K562 (cell line): ENCODE data around the gene NADSYN1. TPM values are rescaled to one million over a fixed set of nuclear protein-coding genes. Genes with fewer than 3 reads are reported as not detected.

Source experiments
- ATAC-seq: fragments of 200-7000 bp; cut with Tn5 transposase; 3 replicates; pipeline ENCODE4 v1.9.1; 2020; ENCODE audit warnings: moderate library complexity
- BruUV-seq: library from RNA; stranded (reverse); fragments of 400-500 nt; replicated peaks from 2 replicates; lab custom pipeline; 2021; lab: Mats Ljungman, UMichigan
- CTCF ChIA-PET: fragments of 300-600 bp; formaldehyde crosslinking; extraction: SDS; loops from one replicate; lab custom pipeline; 2021; ENCODE audit warnings: low intra/inter-chr PET ratio; lab: Yijun Ruan, JAX
- POLR2A ChIA-PET: fragments of 300-600, 350-650 bp; sonication (Branson Sonifier 250); formaldehyde crosslinking; extraction: SDS; loops from one replicate; lab custom pipeline; 2021; ENCODE audit warnings: antibody characterized with exemption, inconsistent platforms; lab: Yijun Ruan, JAX
- DNase-seq, 4 experiments: peaks; one replicate each; pipeline versions ENCODE4 v3.0.0 to v3.0.0-alpha.2; 2011 to 2018; ENCODE audit warnings: low spot score in 3 of 4, mixed read lengths in 3 of 4; ENCODE audit errors: extremely low read depth in 1 of 4
- FAIRE-seq: peaks from 2 replicates; lab custom pipeline; 2011; peaks lifted over from hg19 to GRCh38; lab: Jason Lieb, UNC
- H2AFZ ChIP-seq: 2 replicates; pipeline ENCODE4 v1.6.0; 2011; ENCODE audit warnings: low read depth, low read length, control low read depth, inconsistent platforms
- H3K27ac ChIP-seq: fragments of 200-600 bp; 3 replicates; pipeline ENCODE4 v1.8.0; 2011; ENCODE audit warnings: low read depth, mild to moderate bottlenecking, control low read depth, inconsistent platforms, low read length, moderate library complexity, mixed read lengths; ENCODE audit errors: extremely low read depth
- H3K27me3 ChIP-seq, 2 experiments: fragments of 300-600 bp in 1 of 2; 2 replicates in 1 of 2; 3 replicates in 1 of 2; pipeline versions ENCODE4 v1.6.0 to v1.8.0; 2011; ENCODE audit warnings: inconsistent platforms in 2 of 2, low read length in 2 of 2, mild to moderate bottlenecking in 1 of 2, mixed read lengths in 1 of 2, moderate library complexity in 1 of 2; ENCODE audit not compliant: control insufficient read depth in 2 of 2, insufficient read depth in 2 of 2
- H3K36me3 ChIP-seq: fragments of 300-600 bp; 3 replicates; pipeline ENCODE4 v1.8.0; 2011; ENCODE audit warnings: mild to moderate bottlenecking, low read length, inconsistent platforms; ENCODE audit not compliant: control insufficient read depth, insufficient read depth
- H3K4me1 ChIP-seq, 2 experiments: fragments of 200-600 bp in 1 of 2; replicated peaks in 1 of 2; 2 replicates in 1 of 2; 3 replicates in 1 of 2; pipeline versions ENCODE4 v1.5.1 to v1.8.0; 2011; ENCODE audit warnings: inconsistent platforms in 2 of 2, low read length in 2 of 2, mild to moderate bottlenecking in 1 of 2, mixed read lengths in 1 of 2, moderate library complexity in 1 of 2; ENCODE audit not compliant: control insufficient read depth in 2 of 2, insufficient read depth in 2 of 2
- H3K4me2 ChIP-seq: 2 replicates; pipeline ENCODE4 v1.6.1; 2011; ENCODE audit warnings: low read length, control low read depth, inconsistent platforms, mixed read lengths; ENCODE audit not compliant: insufficient read depth
- H3K4me3 ChIP-seq: fragments of 200-600 bp; sonication (generic), shearing (Covaris generic); 2 replicates; pipeline ENCODE4 v1.5.1; 2016; ENCODE audit warnings: control low read depth, inconsistent platforms
- H3K79me2 ChIP-seq: fragments of 200-600 bp; 3 replicates; pipeline ENCODE4 v1.8.0; 2011; ENCODE audit warnings: low read length, inconsistent platforms; ENCODE audit not compliant: control insufficient read depth, insufficient read depth
- H3K9ac ChIP-seq, 2 experiments: 2 replicates each; pipeline versions ENCODE4 v1.6.0 to v1.6.1; 2011; ENCODE audit warnings: low read depth in 2 of 2, low read length in 2 of 2, control low read depth in 1 of 2, inconsistent platforms in 1 of 2, mild to moderate bottlenecking in 1 of 2, mixed read lengths in 1 of 2; ENCODE audit not compliant: insufficient read depth in 1 of 2
- H3K9me1 ChIP-seq: one replicate; pipeline ENCODE4 v1.6.0; 2011; ENCODE audit warnings: inconsistent platforms, mild to moderate bottlenecking, low read length, moderate library complexity; ENCODE audit not compliant: control insufficient read depth, insufficient read depth
- H3K9me3 ChIP-seq: replicated peaks from 2 replicates; pipeline ENCODE4 v1.5.1; 2011; ENCODE audit warnings: low read depth, low read length, inconsistent platforms; ENCODE audit not compliant: control insufficient read depth, insufficient read depth
- H4K20me1 ChIP-seq: replicated peaks from 2 replicates; pipeline ENCODE4 v1.6.1; 2011; ENCODE audit warnings: low read length, inconsistent platforms, mixed read lengths; ENCODE audit not compliant: control insufficient read depth, insufficient read depth
- ATF2 ChIP-seq: sonication (generic); formaldehyde crosslinking; IDR thresholded peaks from 2 replicates; pipeline ENCODE4 v1.8.1; 2022; ENCODE audit warnings: missing genetic modification reagents
- CBFB ChIP-seq: sonication (generic); formaldehyde crosslinking; IDR thresholded peaks from 2 replicates; pipeline ENCODE4 v1.4.0; 2020; ENCODE audit warnings: mild to moderate bottlenecking, missing genetic modification reagents
- KAT7 ChIP-seq: sonication (generic); formaldehyde crosslinking; IDR thresholded peaks from 2 replicates; pipeline ENCODE4 v1.8.0; 2022; ENCODE audit warnings: missing genetic modification reagents, mild to moderate bottlenecking, borderline replicate concordance
- KDM2B ChIP-seq: fragments of 250-450 bp; sonication (Bioruptor Pico); IDR thresholded peaks from 2 replicates; pipeline ENCODE4 v1.8.0; 2021; ENCODE audit warnings: mild to moderate bottlenecking, moderate library complexity
- SAP30 ChIP-seq: fragments of 200-600 bp; sonication (generic); IDR thresholded peaks from 2 replicates; pipeline ENCODE4 v1.6.1; 2012; ENCODE audit warnings: borderline replicate concordance, low read depth, mild to moderate bottlenecking, moderate library complexity, low read length, control low read depth, inconsistent platforms; ENCODE audit not compliant: insufficient read depth, poor library complexity, severe bottlenecking
- YY1 ChIP-seq, 3 experiments: IDR thresholded peaks; 2 replicates each; pipeline ENCODE4 v1.6.1; 2011; ENCODE audit warnings: low read length in 2 of 3, mild to moderate bottlenecking in 2 of 3, moderate library complexity in 2 of 3, borderline replicate concordance in 1 of 3, control low read depth in 1 of 3, low read depth in 1 of 3; ENCODE audit not compliant: insufficient read depth in 3 of 3, insufficient replicate concordance in 2 of 3, control insufficient read depth in 1 of 3, insufficient read length in 1 of 3; ENCODE audit errors: extremely low read depth in 1 of 3
- WGBS: fragments of 100-300 bp; shearing (Covaris generic); methylation state at CpG from one replicate; pipeline ENCODE4 v1.1.6; 2016; ENCODE audit warnings: low coverage, mixed read lengths; ENCODE audit not compliant: insufficient coverage; ENCODE audit errors: missing lambda C conversion rate; 5-methylcytosine and 5-hydroxymethylcytosine counted together
- in situ Hi-C: fragments of 300-500 bp; cut with MboI; formaldehyde crosslinking; loops from 4 replicates; pipeline ENCODE4 v1.15.0; 2018; ENCODE audit warnings: inconsistent platforms, mixed read lengths
- intact Hi-C: fragments of 100-400 bp; cut with micrococcal nuclease; formaldehyde crosslinking; loops from 2 replicates; pipeline ENCODE4 v1.14.2; 2022
- polyA plus RNA-seq, 8 experiments: library from polyadenylated mRNA; depleted of rRNA in 4 of 8; stranded (reverse) in 5 of 8; unstranded in 3 of 8; fragments of >200 nt; fragmentation: Nextera tagmentation in 2 of 8; fragmentation: Illumina TruSeq in 1 of 8; extraction: Ambion mirVana in 2 of 8; extraction: Trizol in 1 of 8; gene quantifications; 2 replicates each; pipeline versions ENCODE4 v1.2.1 to v1.2.3, GENCODE V29; 2011 to 2014; ENCODE audit warnings: inconsistent platforms in 1 of 8, missing spikeins in 1 of 8
- total RNA-seq, 7 experiments: library from RNA; depleted of rRNA in 6 of 7; stranded (reverse); fragments of >200 nt in 6 of 7; fragmentation: Illumina TruSeq in 2 of 7; extraction: Trizol in 2 of 7; gene quantifications; 2 replicates each; pipeline versions ENCODE4 v1.2.1 to v1.2.3, GENCODE V29; 2011 to 2021; ENCODE audit warnings: low replicate concordance in 1 of 7
- TF ChIP-seq, protein P1 (sequence below), 2 experiments: IDR thresholded peaks; 2 replicates each; pipeline ENCODE4 v1.6.1; 2011; ENCODE audit warnings: borderline replicate concordance in 1 of 2, control low read depth in 1 of 2, low read depth in 1 of 2, low read length in 1 of 2, mild to moderate bottlenecking in 1 of 2, mixed read lengths in 1 of 2, moderate library complexity in 1 of 2; ENCODE audit not compliant: insufficient read depth in 1 of 2, insufficient read length in 1 of 2, poor library complexity in 1 of 2, severe bottlenecking in 1 of 2; ENCODE audit errors: extremely low read depth in 1 of 2
- TF ChIP-seq, protein P2 (sequence below): fragments of 250-450 bp; sonication (Bioruptor Pico); IDR thresholded peaks from 2 replicates; pipeline ENCODE4 v1.8.0; 2022; ENCODE audit warnings: inconsistent platforms

NADSYN1 gene
- total and polyA plus RNA-seq, 9 of the 15 experiments (the other 6 are each of a cell fraction or from before 2014, with no cell fraction given), result 12.7 to 57.3 (median 42.1) TPM

GRCh38 chr11:71447791-71448256 is 5.2 kb upstream of the NADSYN1 start (continued):
- TF ChIP-seq, protein P1, sequence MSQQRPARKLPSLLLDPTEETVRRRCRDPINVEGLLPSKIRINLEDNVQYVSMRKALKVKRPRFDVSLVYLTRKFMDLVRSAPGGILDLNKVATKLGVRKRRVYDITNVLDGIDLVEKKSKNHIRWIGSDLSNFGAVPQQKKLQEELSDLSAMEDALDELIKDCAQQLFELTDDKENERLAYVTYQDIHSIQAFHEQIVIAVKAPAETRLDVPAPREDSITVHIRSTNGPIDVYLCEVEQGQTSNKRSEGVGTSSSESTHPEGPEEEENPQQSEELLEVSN (IDR thresholded peaks at IDR 0.05; ENCODE audit: borderline replicate concordance in 1 of 2, extremely low read depth in 1 of 2, insufficient read depth in 1 of 2, insufficient read length in 1 of 2, low read depth in 1 of 2, low read length in 1 of 2, poor library complexity in 1 of 2, severe bottlenecking in 1 of 2), result peak in 1 of 2 experiments; percentile 2
- TF ChIP-seq CBFB (CRISPR knock-in tag), result no peak

DNA sequence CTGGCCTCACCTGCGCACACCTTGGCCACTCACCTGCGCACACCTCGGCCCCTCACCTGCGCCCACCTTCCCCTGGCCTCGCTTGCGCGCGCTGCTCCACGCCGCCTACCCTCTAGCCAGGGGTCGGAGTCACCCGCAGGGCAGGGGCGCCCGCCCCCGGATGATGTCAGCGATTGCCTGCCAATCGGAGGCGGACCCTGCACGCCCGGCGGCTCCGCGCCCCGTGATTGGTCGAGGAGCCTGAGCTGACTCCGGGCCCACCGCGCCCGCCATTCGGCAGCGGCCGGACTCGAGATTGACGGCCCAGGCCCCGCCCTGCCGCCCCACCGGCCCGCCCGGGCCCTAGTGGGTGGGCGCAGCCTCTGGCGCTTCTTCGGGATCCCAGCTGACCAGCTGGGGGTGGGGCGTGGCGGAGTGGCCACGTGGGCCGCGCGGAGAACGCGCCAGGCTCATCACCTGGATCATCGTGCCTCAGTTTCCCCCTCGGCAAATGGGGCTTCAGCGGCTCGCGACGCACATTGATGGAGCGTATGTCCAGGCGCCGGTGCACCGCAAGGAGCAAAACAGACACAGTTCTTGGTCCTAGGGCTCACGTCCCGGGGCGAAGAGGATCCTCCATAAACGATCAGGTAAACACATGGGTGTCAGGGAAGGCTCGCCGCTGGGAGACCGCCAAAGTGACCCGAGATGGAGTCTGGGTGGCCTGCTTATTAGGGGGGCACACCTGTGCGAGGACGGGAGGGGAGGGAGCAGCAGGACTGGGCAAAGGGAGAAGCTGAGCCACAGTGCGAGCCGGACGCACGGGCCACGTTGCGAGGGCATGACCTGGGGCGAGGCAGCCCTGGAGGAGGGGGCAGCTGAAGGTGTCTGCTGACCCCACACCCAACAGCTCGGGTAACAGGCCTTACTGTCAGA is 4.5 kb upstream of the NADSYN1 start, which contains the start of gene DHCR7:
Gene DHCR7, minus strand, starts transcription at position 137 of the 915 bp plus-strand sequence. CDS start 3,441 bp downstream, outside the sequence.
- peak; percentile 85 for FAIRE-seq
- intact Hi-C loops (loop anchor here (10.0 kb wide), 1 partner anchor 86 kb away; the partner anchor contains the start of gene KRTAP5-8), in situ Hi-C loops (no loop called here)
- BruUV-seq, result no TSS peak
- Histone ChIP-seq H3K4me3 (peak within 1 kb of the TSS; percentile 67), H3K27me3 (no peaks in the 10 kb centered on the region), H3K4me2 (peak within 1 kb of the TSS; percentile 95), H3K79me2 (peaks cover 76% of the 10 kb centered on the region), H4K20me1 (no peaks in the 10 kb centered on the region; the same call in 1 of the 2 replicates), H3K4me1 (peaks cover 12 to 38% of the 10 kb centered on the region in 2 experiments; a peak in 4 of 5 replicates), H3K9me1 (no peaks in the 10 kb centered on the region), H3K27ac (peak within 1 kb of the TSS; percentile 79), H3K9ac (peak within 1 kb of the TSS; percentile 80 to 96), H3K9me3 (0 out of 2 replicates have a peak, but pooled peaks cover 3% of the 10 kb centered on the region), H3K36me3 (peaks cover 44% of the 10 kb centered on the region), H2AFZ (peak within 1 kb of the TSS; percentile 91)
- under 1% methylated on average over 68 of the region's 78 CpGs for WGBS
- DNase-seq, result peak; percentile 97 to 99 (median 98)
- ChIA-PET POLR2A (interaction anchor here (0.7 to 3.2 kb wide), 4 partner anchors 8 to 15 kb away, joined by 3 to 26 read pairs (median 8); no protein-coding TSS in a partner anchor), CTCF (no interaction called here)
- peak; percentile 93 for ATAC-seq
- TF ChIP-seq ATF2 (CRISPR knock-in tag) (0 out of 2 replicates have a peak, but pooled peaks have one; percentile 78), KAT7 (no peak), KDM2B (CRISPR knock-in tag) (no peak), YY1 (IDR thresholded peaks at IDR 0.05; ENCODE audit: borderline replicate concordance in 1 of 3, control insufficient read depth in 1 of 3, extremely low read depth in 1 of 3, insufficient read depth in 3 of 3, insufficient read length in 1 of 3, insufficient replicate concordance in 2 of 3, low read depth in 1 of 3, low read length in 2 of 3) (peak in 2 of 3 experiments; percentile 19 to 38), SAP30 (peak; percentile 98)
- TF ChIP-seq, protein P2, sequence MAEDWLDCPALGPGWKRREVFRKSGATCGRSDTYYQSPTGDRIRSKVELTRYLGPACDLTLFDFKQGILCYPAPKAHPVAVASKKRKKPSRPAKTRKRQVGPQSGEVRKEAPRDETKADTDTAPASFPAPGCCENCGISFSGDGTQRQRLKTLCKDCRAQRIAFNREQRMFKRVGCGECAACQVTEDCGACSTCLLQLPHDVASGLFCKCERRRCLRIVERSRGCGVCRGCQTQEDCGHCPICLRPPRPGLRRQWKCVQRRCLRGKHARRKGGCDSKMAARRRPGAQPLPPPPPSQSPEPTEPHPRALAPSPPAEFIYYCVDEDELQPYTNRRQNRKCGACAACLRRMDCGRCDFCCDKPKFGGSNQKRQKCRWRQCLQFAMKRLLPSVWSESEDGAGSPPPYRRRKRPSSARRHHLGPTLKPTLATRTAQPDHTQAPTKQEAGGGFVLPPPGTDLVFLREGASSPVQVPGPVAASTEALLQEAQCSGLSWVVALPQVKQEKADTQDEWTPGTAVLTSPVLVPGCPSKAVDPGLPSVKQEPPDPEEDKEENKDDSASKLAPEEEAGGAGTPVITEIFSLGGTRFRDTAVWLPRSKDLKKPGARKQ (CRISPR knock-in tag), result no peak
- TF ChIP-seq, protein P1 (IDR thresholded peaks at IDR 0.05; ENCODE audit: borderline replicate concordance in 1 of 2, extremely low read depth in 1 of 2, insufficient read depth in 1 of 2, insufficient read length in 1 of 2, low read depth in 1 of 2, low read length in 1 of 2, poor library complexity in 1 of 2, severe bottlenecking in 1 of 2), result peak in 1 of 2 experiments; percentile 55
